Upper lobe of left lung (tissue), 6 donors: Measurements from ENCODE around the gene RBP4. TPM values are rescaled to one million over a fixed set of nuclear protein-coding genes. Genes with fewer than 3 reads are reported as not detected.

ENCODE experiments used
- ATAC-seq, 2 donors: fragments of 200-7000 bp; cut with Tn5 transposase; one replicate each; pipeline ENCODE4 v1.9.1; 2022; ENCODE audit warnings: mild to moderate bottlenecking in 2 of 2, moderate library complexity in 2 of 2; ENCODE audit not compliant: low FRiP score in 2 of 2
- DNase-seq, 2 donors: peaks; one replicate each; pipeline ENCODE4 v3.0.0-alpha.2; 2019 to 2020
- H3K27ac ChIP-seq, 4 donors: fragments of 200-600 bp; sonication (generic); one replicate each; pipeline ENCODE4 v1.5.1; 2016 to 2019
- H3K27me3 ChIP-seq, 4 donors: fragments of 200-600 bp; sonication (generic); one replicate each; pipeline ENCODE4 v1.5.1; 2017 to 2019
- H3K36me3 ChIP-seq, 4 donors: fragments of 200-600 bp; sonication (generic); one replicate each; pipeline ENCODE4 v1.5.1; 2016 to 2019
- H3K4me1 ChIP-seq, 4 donors: fragments of 200-600 bp; sonication (generic); one replicate each; pipeline ENCODE4 v1.5.1; 2018 to 2019
- H3K4me3 ChIP-seq, 4 donors: fragments of 200-600 bp; sonication (generic); one replicate each; pipeline ENCODE4 v1.5.1; 2017 to 2019; ENCODE audit warnings: mild to moderate bottlenecking in 2 of 4, moderate library complexity in 1 of 4
- H3K9me3 ChIP-seq, 4 donors: fragments of 200-600 bp; sonication (generic); one replicate each; pipeline ENCODE4 v1.5.1; 2018 to 2019
- EP300 ChIP-seq, 4 donors: sonication (generic); formaldehyde crosslinking; IDR thresholded peaks; one replicate each; pipeline ENCODE4 v1.5.1; 2017; ENCODE audit warnings: antibody characterized with exemption in 4 of 4, control low read depth in 2 of 4
- POLR2A ChIP-seq, 4 donors: fragments of 450-650 bp; IDR thresholded peaks; one replicate each; pipeline ENCODE4 v1.5.1; 2016 to 2017; ENCODE audit warnings: antibody characterized with exemption in 4 of 4, mild to moderate bottlenecking in 2 of 4
- POLR2AphosphoS5 ChIP-seq, 2 donors: sonication (generic); formaldehyde crosslinking; IDR thresholded peaks; one replicate each; pipeline ENCODE4 v1.5.1; 2017; ENCODE audit warnings: antibody characterized with exemption in 2 of 2
- WGBS, 2 donors: methylation state at CpG; one replicate each; pipeline ENCODE4 v1.1.5; 2017 to 2018; 5-methylcytosine and 5-hydroxymethylcytosine counted together
- total RNA-seq, 6 donors: library from RNA; depleted of rRNA in 4 of 6; stranded (reverse); fragments of >200 nt in 4 of 6; gene quantifications; one replicate each; pipeline versions ENCODE4 v1.1.0 to v1.2.1, GENCODE V29; 2016 to 2021
- TF ChIP-seq, protein P1 (sequence below), 6 experiments: fragments of 450-650 bp in 4 of 6; fragments of 200-600 bp in 2 of 6; sonication (generic) in 2 of 6; IDR thresholded peaks; one replicate each; pipeline ENCODE4 v1.5.1; 2016 to 2019; ENCODE audit warnings: antibody characterized with exemption in 6 of 6
- donor health status: DM: no; HTN: no; CAD: no; lungs with moderate emphysema.
- donor health status: DM: no; HTN: yes; CAD: no; lungs with severe emphysema.

RBP4 gene
- total RNA-seq, 6 donors from 2014 or later: 11.5 to 50.7 (median 28.3) TPM

DNA sequence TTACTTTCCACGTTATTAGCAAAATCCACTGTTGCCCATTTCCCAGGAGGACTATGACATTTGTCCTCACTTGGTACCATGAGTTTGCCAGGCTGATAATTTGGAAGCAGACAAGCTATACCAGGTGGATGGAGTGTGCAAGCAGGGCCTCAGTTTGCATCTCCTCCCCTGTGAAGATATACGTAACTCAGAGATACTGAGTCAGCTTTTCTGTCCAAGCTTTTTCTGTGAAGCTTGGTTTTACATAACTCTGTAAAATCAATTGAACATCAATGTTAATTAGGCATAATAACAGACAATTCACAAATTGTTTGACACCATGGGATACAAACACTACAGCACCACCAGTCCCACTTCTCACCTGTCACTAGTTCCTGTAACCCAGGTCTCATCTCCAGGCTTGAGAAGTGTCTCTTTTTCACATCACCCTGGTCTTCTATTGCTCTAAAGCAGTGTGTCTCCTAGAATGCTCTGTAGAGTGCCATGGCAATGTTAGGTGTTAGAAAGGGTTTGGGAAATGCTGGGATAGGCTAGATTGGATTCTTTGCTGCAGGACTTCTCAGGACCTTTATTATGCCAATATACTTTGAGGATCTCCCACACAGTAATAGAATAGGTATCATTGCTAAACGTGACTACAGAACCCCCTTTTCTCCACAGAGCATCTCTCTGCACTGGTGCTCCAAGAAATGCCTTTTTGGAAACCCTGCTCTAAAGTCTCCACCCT, 20.9 kb downstream of the RBP4 start:
- Histone ChIP-seq H3K36me3 (no peaks in the 10 kb centered on the region), H3K27me3 (no peaks in the 10 kb centered on the region), H3K9me3 (no peaks in the 10 kb centered on the region), H3K4me3 (no peak overlapping the region), H3K4me1 (no peaks in the 10 kb centered on the region), H3K27ac (no peak overlapping the region)
- no peak for DNase-seq
- TF ChIP-seq POLR2A (IDR thresholded peaks at IDR 0.05) (no peak), EP300 (IDR thresholded peaks at IDR 0.05) (no peak), POLR2AphosphoS5 (IDR thresholded peaks at IDR 0.05) (no peak)
- TF ChIP-seq, protein P1, sequence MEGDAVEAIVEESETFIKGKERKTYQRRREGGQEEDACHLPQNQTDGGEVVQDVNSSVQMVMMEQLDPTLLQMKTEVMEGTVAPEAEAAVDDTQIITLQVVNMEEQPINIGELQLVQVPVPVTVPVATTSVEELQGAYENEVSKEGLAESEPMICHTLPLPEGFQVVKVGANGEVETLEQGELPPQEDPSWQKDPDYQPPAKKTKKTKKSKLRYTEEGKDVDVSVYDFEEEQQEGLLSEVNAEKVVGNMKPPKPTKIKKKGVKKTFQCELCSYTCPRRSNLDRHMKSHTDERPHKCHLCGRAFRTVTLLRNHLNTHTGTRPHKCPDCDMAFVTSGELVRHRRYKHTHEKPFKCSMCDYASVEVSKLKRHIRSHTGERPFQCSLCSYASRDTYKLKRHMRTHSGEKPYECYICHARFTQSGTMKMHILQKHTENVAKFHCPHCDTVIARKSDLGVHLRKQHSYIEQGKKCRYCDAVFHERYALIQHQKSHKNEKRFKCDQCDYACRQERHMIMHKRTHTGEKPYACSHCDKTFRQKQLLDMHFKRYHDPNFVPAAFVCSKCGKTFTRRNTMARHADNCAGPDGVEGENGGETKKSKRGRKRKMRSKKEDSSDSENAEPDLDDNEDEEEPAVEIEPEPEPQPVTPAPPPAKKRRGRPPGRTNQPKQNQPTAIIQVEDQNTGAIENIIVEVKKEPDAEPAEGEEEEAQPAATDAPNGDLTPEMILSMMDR (IDR thresholded peaks at IDR 0.05): no peak
- whole genome bisulfite sequencing, 2 donors: 85 to 86% methylated on average over 3 of the region's 3 CpGs
- no peak for ATAC-seq

DNA sequence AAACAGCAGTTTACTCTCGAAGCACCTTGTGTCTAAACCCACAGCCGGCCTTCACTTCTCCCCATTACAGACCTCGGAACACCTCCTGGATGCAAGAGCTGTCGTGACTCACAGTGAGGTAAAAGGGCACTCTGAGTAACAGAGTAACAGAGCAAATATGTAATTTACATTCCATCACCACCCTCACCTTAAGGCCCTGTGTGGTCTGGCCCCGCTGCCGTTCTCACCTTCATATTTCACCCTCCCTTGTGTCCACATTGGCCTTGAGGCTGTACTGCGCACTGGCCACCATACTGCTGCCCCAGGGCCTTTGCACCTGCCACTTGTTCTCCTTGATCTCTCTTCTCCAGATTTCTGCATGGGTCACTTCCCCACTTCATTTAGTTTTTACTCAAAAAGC, 21.9 kb downstream of the RBP4 start:
- no peak overlapping the region for H3K27ac ChIP-seq
- H3K9me3 ChIP-seq: no peaks in the 10 kb centered on the region
- WGBS, 2 donors: 70 to 77% methylated on average over 7 of the region's 7 CpGs
- H3K4me3 ChIP-seq: no peak overlapping the region
- ATAC-seq (no peak), DNase-seq (no peak)
- TF ChIP-seq POLR2A (IDR thresholded peaks at IDR 0.05) (no peak), EP300 (IDR thresholded peaks at IDR 0.05) (no peak), POLR2AphosphoS5 (IDR thresholded peaks at IDR 0.05) (no peak)
- TF ChIP-seq, protein P1 (IDR thresholded peaks at IDR 0.05): no peak
- peaks cover 0 to under 1% (median 0%) of the 10 kb centered on the region in 4 donors for H3K4me1 ChIP-seq
- H3K36me3 ChIP-seq: no peaks in the 10 kb centered on the region
- no peaks in the 10 kb centered on the region for H3K27me3 ChIP-seq

DNA sequence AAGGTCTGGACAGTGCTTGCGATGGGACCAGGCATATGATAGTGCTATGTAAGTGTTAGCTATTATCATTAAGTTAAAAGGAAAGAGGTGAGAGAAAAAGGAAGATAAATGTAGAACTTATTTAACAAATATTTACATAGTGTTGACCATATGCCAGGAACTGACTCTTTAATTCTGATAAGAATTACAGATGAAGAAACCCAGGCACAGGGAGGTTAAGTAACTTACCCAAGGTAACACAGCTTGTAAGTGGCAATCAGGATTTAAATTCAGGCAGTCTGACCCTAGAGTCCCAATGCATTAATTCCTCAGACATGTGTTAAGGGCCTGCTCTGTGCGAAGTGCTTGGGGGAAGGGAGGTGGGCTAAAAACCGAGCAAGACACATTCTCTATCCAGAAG, 23.5 kb downstream of the RBP4 start:
- TF ChIP-seq, protein P1 (IDR thresholded peaks at IDR 0.05): no peak
- no peak for TF ChIP-seq POLR2A (IDR thresholded peaks at IDR 0.05)
- TF ChIP-seq EP300 (IDR thresholded peaks at IDR 0.05): no peak
- TF ChIP-seq POLR2AphosphoS5 (IDR thresholded peaks at IDR 0.05): no peak
- peaks cover 0 to 15% (median 6%) of the 10 kb centered on the region in 4 donors for H3K4me1 ChIP-seq
- no peak overlapping the region for H3K27ac ChIP-seq
- WGBS, 2 donors: 86 to 90% methylated on average over 3 of the region's 3 CpGs
- no peaks in the 10 kb centered on the region for H3K9me3 ChIP-seq
- H3K36me3 ChIP-seq: no peaks in the 10 kb centered on the region
- DNase-seq (no peak), ATAC-seq (no peak)
- no peak overlapping the region for H3K4me3 ChIP-seq
- no peaks in the 10 kb centered on the region for H3K27me3 ChIP-seq

DNA sequence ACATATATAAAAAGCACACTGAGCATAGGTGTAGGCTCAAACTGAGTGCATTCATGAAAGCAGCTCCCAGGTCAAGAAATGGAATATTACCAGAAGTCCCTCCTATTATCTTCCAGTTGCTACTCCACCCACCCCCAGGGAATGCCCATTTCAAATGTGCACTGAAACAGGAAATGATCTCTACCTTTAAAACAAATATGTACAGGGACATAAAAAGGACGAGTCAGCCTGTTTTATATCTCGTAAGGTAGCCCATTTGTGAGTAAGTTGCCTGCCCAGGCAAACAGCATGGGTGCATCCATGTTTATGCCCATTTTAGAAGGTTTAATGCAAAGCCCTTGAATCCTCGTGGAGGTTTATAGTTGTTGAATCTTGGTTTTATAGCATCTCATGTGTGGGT, 24.1 kb downstream of the RBP4 start:
- Histone ChIP-seq H3K4me3 (no peak overlapping the region), H3K9me3 (no peaks in the 10 kb centered on the region), H3K27me3 (no peaks in the 10 kb centered on the region), H3K36me3 (no peaks in the 10 kb centered on the region), H3K4me1 (peaks cover 0 to 19% (median 6%) of the 10 kb centered on the region in 4 donors), H3K27ac (no peak overlapping the region)
- DNase-seq (no peak), ATAC-seq (no peak)
- 66 to 76% methylated on average over 3 of the region's 3 CpGs for WGBS, 2 donors
- TF ChIP-seq, protein P1 (IDR thresholded peaks at IDR 0.05): no peak
- no peak for TF ChIP-seq POLR2A (IDR thresholded peaks at IDR 0.05)
- no peak for TF ChIP-seq POLR2AphosphoS5 (IDR thresholded peaks at IDR 0.05)
- no peak for TF ChIP-seq EP300 (IDR thresholded peaks at IDR 0.05)

DNA sequence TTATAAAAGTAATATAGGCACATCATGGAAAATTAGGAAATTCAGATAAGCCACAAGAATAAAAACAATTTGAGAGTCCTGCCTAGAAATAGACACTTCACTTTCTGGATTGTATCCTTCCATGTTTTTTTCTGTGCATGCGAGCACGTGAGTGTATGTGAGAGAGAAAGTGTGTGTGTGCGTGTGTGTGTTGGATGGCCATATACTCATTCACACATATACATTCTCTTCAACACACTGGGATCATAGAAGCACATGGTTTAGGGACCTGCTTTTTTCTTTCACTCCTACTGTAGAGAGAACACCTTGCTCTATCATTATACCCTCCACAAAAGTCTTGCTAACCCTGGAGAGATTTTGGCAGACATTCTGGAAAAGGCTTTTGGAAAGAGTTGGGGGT, 27.1 kb downstream of the RBP4 start:
- ATAC-seq: no peak
- H3K4me1 ChIP-seq: peaks cover 0 to 19% (median 6%) of the 10 kb centered on the region in 4 donors
- no peaks in the 10 kb centered on the region for H3K9me3 ChIP-seq
- WGBS, 2 donors: 60 to 70% methylated on average over 3 of the region's 3 CpGs
- no peak overlapping the region for H3K27ac ChIP-seq
- TF ChIP-seq POLR2A (IDR thresholded peaks at IDR 0.05) (no peak), POLR2AphosphoS5 (IDR thresholded peaks at IDR 0.05) (no peak), EP300 (IDR thresholded peaks at IDR 0.05) (no peak)
- TF ChIP-seq, protein P1 (IDR thresholded peaks at IDR 0.05): no peak
- no peaks in the 10 kb centered on the region for H3K36me3 ChIP-seq
- no peak overlapping the region for H3K4me3 ChIP-seq
- DNase-seq: no peak
- H3K27me3 ChIP-seq: no peaks in the 10 kb centered on the region
